Neural crest cell (in vitro differentiated cells): ENCODE data around the gene VCAM1. TPM values are rescaled to one million over a fixed set of nuclear protein-coding genes. Genes with fewer than 3 reads are reported as not detected.

Experiments
- DNase-seq: peaks from one replicate; pipeline ENCODE4 v3.0.0; 2021; ENCODE audit warnings: low read depth, mixed read lengths, low spot score
- H3K27ac Mint-ChIP-seq: one replicate; pipeline ENCODE4 v1.8.0; 2021; ENCODE audit warnings: mild to moderate bottlenecking, mixed read lengths; ENCODE audit not compliant: unreplicated experiment
- H3K27me3 Mint-ChIP-seq: 2 replicates; pipeline ENCODE4 v1.8.0; 2021; ENCODE audit warnings: low read depth, mild to moderate bottlenecking, mixed read lengths
- H3K36me3 Mint-ChIP-seq: 2 replicates; pipeline ENCODE4 v1.8.0; 2021; ENCODE audit warnings: low read depth, mild to moderate bottlenecking, mixed read lengths
- H3K4me1 Mint-ChIP-seq: 2 replicates; pipeline ENCODE4 v1.8.0; 2021; ENCODE audit warnings: mixed read lengths
- H3K4me3 Mint-ChIP-seq: one replicate; pipeline ENCODE4 v1.8.0; 2021; ENCODE audit warnings: mild to moderate bottlenecking, mixed read lengths
- H3K9me3 Mint-ChIP-seq: 2 replicates; pipeline ENCODE4 v1.8.0; 2021; ENCODE audit warnings: mixed read lengths
- total RNA-seq: library from RNA; stranded (reverse); gene quantifications from 2 replicates; pipeline ENCODE4 v1.2.1, GENCODE V29; 2021
- TF ChIP-seq, protein P1 (sequence below): fragments of 200-600 bp; sonication (generic); conservative IDR thresholded peaks from 2 replicates; pipeline ENCODE4 v1.5.0; 2021; ENCODE audit warnings: antibody characterized with exemption, mild to moderate bottlenecking

The VCAM1 gene
- total RNA-seq, 1 donor from 2014 or later, result 8.6 TPM

DNA sequence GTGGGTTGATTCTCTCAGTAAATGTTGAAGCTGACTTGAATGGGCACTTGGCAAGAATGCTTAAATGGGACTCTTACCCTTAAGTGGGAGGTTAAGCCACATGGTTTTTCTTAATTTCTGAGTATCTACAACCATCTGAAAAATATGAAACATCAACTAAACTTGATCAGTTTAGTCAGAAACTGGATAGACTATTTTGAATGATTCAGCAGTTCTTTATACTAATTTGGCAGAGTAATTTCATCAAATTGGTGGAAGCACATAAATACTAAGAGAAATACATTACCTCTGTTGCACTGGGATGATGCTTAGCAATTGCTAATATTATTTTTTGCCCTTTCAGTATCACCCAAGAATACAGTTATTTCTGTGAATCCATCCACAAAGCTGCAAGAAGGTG is 4.7 kb downstream of the VCAM1 start:
- no peak overlapping the region for H3K27ac Mint-ChIP-seq
- peaks cover 3% of the 10 kb centered on the region for H3K36me3 Mint-ChIP-seq
- TF ChIP-seq, protein P1, sequence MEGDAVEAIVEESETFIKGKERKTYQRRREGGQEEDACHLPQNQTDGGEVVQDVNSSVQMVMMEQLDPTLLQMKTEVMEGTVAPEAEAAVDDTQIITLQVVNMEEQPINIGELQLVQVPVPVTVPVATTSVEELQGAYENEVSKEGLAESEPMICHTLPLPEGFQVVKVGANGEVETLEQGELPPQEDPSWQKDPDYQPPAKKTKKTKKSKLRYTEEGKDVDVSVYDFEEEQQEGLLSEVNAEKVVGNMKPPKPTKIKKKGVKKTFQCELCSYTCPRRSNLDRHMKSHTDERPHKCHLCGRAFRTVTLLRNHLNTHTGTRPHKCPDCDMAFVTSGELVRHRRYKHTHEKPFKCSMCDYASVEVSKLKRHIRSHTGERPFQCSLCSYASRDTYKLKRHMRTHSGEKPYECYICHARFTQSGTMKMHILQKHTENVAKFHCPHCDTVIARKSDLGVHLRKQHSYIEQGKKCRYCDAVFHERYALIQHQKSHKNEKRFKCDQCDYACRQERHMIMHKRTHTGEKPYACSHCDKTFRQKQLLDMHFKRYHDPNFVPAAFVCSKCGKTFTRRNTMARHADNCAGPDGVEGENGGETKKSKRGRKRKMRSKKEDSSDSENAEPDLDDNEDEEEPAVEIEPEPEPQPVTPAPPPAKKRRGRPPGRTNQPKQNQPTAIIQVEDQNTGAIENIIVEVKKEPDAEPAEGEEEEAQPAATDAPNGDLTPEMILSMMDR, result no peak
- no peaks in the 10 kb centered on the region for H3K9me3 Mint-ChIP-seq
- no peak overlapping the region for H3K4me3 Mint-ChIP-seq
- no peak for DNase-seq
- H3K27me3 Mint-ChIP-seq, result no peaks in the 10 kb centered on the region
- H3K4me1 Mint-ChIP-seq, result peaks cover 22% of the 10 kb centered on the region

DNA sequence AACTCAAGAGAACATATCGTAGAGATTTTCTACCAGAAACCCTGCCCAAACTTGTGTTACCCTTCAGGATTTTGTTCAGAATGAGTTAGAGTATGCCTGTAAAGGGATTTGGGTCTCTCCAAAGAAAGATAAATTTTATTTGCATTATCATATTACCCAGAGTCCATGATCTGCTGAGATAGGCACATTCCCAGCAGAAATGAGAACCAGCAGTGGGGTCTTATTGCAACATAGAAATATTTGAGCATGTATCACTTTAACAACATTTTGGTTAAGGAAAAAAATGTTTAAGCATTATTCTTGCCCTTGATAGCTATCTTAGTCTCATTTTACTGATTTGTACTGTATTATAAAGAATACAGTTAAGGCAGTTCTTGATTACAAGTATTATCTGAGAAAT is 10.6 kb downstream of the VCAM1 start:
- Mint-ChIP-seq H3K9me3 (peaks cover 7% of the 10 kb centered on the region), H3K4me3 (no peak overlapping the region), H3K4me1 (no peaks in the 10 kb centered on the region), H3K36me3 (peaks cover 2% of the 10 kb centered on the region), H3K27ac (no peak overlapping the region), H3K27me3 (no peaks in the 10 kb centered on the region)
- DNase-seq, result no peak
- TF ChIP-seq, protein P1, result no peak

DNA sequence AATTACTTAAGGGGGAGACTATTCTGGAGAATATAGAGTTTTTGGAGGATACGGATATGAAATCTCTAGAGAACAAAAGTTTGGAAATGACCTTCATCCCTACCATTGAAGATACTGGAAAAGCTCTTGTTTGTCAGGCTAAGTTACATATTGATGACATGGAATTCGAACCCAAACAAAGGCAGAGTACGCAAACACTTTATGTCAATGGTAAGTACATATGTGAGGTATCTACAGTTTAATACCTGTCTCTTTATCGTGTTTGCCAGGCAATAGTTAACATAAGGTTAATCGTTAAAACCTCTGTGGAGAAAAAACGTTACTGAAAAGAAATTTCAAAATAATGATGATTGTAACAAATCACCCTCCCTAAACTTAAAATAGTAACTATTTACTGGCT is 11.8 kb downstream of the VCAM1 start:
- Mint-ChIP-seq H3K36me3 (no peaks in the 10 kb centered on the region), H3K4me1 (no peaks in the 10 kb centered on the region), H3K4me3 (no peak overlapping the region), H3K27me3 (no peaks in the 10 kb centered on the region), H3K27ac (no peak overlapping the region), H3K9me3 (peaks cover 7% of the 10 kb centered on the region)
- DNase-seq, result no peak
- TF ChIP-seq, protein P1, result no peak

DNA sequence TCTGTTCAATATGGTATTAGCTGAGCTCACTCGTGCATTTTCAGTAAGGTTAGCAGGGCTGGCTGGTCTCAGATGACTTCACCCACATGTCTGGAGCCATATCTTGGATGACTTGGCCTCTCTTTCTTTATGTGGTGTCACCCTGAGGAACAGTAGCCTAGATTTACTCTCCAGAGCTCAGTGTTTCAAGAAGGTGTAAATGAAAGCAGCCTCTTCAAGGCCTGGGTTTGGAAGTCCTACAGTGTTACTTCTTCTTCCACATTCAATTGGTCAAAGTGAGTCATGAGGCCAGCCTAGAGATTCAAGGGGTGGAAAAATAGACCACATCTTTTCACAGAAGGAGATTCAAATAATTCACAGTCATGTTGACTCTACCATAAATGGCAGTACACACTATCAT is 12.2 kb downstream of the VCAM1 start:
- Mint-ChIP-seq H3K4me3 (no peak overlapping the region), H3K27ac (no peak overlapping the region), H3K4me1 (no peaks in the 10 kb centered on the region), H3K27me3 (no peaks in the 10 kb centered on the region), H3K36me3 (no peaks in the 10 kb centered on the region), H3K9me3 (peaks cover 7% of the 10 kb centered on the region)
- no peak for DNase-seq
- TF ChIP-seq, protein P1, result no peak

DNA sequence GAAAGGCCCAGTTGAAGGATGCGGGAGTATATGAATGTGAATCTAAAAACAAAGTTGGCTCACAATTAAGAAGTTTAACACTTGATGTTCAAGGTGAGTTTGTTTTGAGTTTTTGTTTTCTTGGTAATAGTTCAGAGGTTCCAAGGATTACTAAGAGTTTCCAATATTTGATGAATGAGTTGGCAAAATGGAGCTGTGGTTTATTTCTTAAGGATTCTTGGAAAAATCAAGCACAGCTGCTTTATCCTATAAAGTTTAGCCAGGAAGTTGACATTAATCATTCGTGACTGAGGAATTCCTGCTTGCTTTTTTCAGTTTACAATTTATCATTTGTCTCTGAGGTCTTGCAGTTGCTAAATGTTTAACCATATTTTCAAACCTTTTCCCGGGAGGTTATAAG is 15.1 kb downstream of the VCAM1 start:
- Mint-ChIP-seq H3K36me3 (no peaks in the 10 kb centered on the region), H3K27ac (no peak overlapping the region), H3K4me3 (no peak overlapping the region), H3K9me3 (peaks cover 7% of the 10 kb centered on the region), H3K27me3 (no peaks in the 10 kb centered on the region), H3K4me1 (no peaks in the 10 kb centered on the region)
- TF ChIP-seq, protein P1, result no peak
- no peak for DNase-seq

DNA sequence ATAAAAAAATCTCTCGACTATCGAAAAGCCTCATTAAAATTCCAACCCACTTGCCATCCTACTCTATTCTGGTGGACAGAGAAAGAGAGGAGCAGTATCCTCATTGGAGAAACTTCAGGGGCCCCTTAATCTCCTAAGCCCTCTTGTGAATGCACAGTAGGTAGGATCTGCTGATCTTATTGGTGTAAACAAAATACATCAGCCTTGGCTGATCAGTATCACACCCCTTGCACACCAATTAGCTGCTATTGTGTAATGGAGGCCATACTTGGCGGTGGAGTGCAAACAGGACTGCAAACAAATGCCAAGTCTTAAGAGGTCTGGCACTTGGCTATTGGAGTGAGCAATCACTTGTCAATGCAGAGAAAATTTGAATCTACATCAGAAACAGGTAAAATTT is 15.7 kb downstream of the VCAM1 start:
- peaks cover 7% of the 10 kb centered on the region for H3K9me3 Mint-ChIP-seq
- H3K36me3 Mint-ChIP-seq, result no peaks in the 10 kb centered on the region
- TF ChIP-seq, protein P1, result no peak
- H3K4me1 Mint-ChIP-seq, result no peaks in the 10 kb centered on the region
- H3K4me3 Mint-ChIP-seq, result no peak overlapping the region
- no peak for DNase-seq
- H3K27ac Mint-ChIP-seq, result no peak overlapping the region
- no peaks in the 10 kb centered on the region for H3K27me3 Mint-ChIP-seq
